Neutrophil (primary cell): ENCODE data around the gene MIA2.

Source experiments
- H3K27ac ChIP-seq: fragments of 200-600 bp; sonication (generic); 2 replicates; pipeline ENCODE4 v1.5.1; 2016; ENCODE audit warnings: mild to moderate bottlenecking, moderate library complexity
- H3K27me3 ChIP-seq: fragments of 200-600 bp; sonication (generic); 2 replicates; pipeline ENCODE4 v1.6.0; 2016; ENCODE audit warnings: mild to moderate bottlenecking
- H3K36me3 ChIP-seq: fragments of 200-600 bp; sonication (generic); 2 replicates; pipeline ENCODE4 v1.5.1; 2017
- H3K4me1 ChIP-seq, 2 experiments: fragments of 200-600 bp in 1 of 2; sonication (generic) in 1 of 2; 1 replicate in 1 of 2; 2 replicates in 1 of 2; pipeline versions ENCODE4 v1.5.1 to v1.6.1; 2013 to 2016; ENCODE audit warnings: low read depth in 1 of 2, low read length in 1 of 2, mild to moderate bottlenecking in 1 of 2, moderate library complexity in 1 of 2; ENCODE audit not compliant: control insufficient read depth in 1 of 2, insufficient read depth in 1 of 2
- H3K4me3 ChIP-seq, 2 experiments: fragments of 200-600 bp in 1 of 2; sonication (generic) in 1 of 2; 1 replicate in 1 of 2; 2 replicates in 1 of 2; pipeline ENCODE4 v1.5.1; 2013 to 2016; ENCODE audit warnings: low read depth in 1 of 2, low read length in 1 of 2, mild to moderate bottlenecking in 1 of 2, moderate library complexity in 1 of 2
- H3K9me3 ChIP-seq: fragments of 200-600 bp; sonication (generic); 2 replicates; pipeline ENCODE4 v1.5.1; 2016
- CTCF ChIP-seq: fragments of 200-600 bp; sonication (generic); IDR thresholded peaks from 2 replicates; pipeline ENCODE4 v1.5.1; 2016; ENCODE audit warnings: antibody characterized with exemption

MIA2 gene

GRCh38 chr14:39307815-39308214 is 74.1 kb downstream of the MIA2 start:
- Histone ChIP-seq H3K4me1 (no peaks in the 10 kb centered on the region), H3K4me3 (no peak overlapping the region), H3K27ac (no peak overlapping the region), H3K9me3 (no peaks in the 10 kb centered on the region), H3K36me3 (peaks cover 50% of the 10 kb centered on the region), H3K27me3 (no peaks in the 10 kb centered on the region)
- TF ChIP-seq CTCF, result no peak

- Histone ChIP-seq H3K9me3 (no peaks in the 10 kb centered on the region), H3K36me3 (peaks cover 48% of the 10 kb centered on the region), H3K4me1 (no peaks in the 10 kb centered on the region), H3K27ac (no peak overlapping the region), H3K27me3 (no peaks in the 10 kb centered on the region), H3K4me3 (no peak overlapping the region)
- TF ChIP-seq CTCF, result no peak
Measured at GRCh38 chr14:39310051-39310450, 76.3 kb downstream of the MIA2 start.

- no peaks in the 10 kb centered on the region for H3K4me1 ChIP-seq
- H3K27ac ChIP-seq, result no peak overlapping the region
- no peak for TF ChIP-seq CTCF
- H3K9me3 ChIP-seq, result no peaks in the 10 kb centered on the region
- no peak overlapping the region for H3K4me3 ChIP-seq
- H3K27me3 ChIP-seq, result no peaks in the 10 kb centered on the region
- H3K36me3 ChIP-seq, result peaks cover 82% of the 10 kb centered on the region
Measured at GRCh38 chr14:39315859-39316444, 82.2 kb downstream of the MIA2 start.

- Histone ChIP-seq H3K36me3 (peaks cover 88% of the 10 kb centered on the region), H3K4me1 (no peaks in the 10 kb centered on the region), H3K27ac (no peak overlapping the region), H3K4me3 (no peak overlapping the region), H3K27me3 (no peaks in the 10 kb centered on the region), H3K9me3 (no peaks in the 10 kb centered on the region)
- no peak for TF ChIP-seq CTCF
Measured at GRCh38 chr14:39316830-39317553, 83.3 kb downstream of the MIA2 start.

GRCh38 chr14:39318574-39318973 is 84.9 kb downstream of the MIA2 start:
- no peak overlapping the region for H3K4me3 ChIP-seq
- no peak overlapping the region for H3K27ac ChIP-seq
- H3K27me3 ChIP-seq, result no peaks in the 10 kb centered on the region
- TF ChIP-seq CTCF, result no peak
- peaks cover 89% of the 10 kb centered on the region for H3K36me3 ChIP-seq
- no peaks in the 10 kb centered on the region for H3K9me3 ChIP-seq
- no peaks in the 10 kb centered on the region for H3K4me1 ChIP-seq
